ENCODE data around the gene RERE. TPM values are rescaled to one million over a fixed set of nuclear protein-coding genes. Genes with fewer than 3 reads are reported as not detected.

The RERE gene
- total RNA-seq, 1 experiment from 2014 or later, result 40.6 TPM

DNA sequence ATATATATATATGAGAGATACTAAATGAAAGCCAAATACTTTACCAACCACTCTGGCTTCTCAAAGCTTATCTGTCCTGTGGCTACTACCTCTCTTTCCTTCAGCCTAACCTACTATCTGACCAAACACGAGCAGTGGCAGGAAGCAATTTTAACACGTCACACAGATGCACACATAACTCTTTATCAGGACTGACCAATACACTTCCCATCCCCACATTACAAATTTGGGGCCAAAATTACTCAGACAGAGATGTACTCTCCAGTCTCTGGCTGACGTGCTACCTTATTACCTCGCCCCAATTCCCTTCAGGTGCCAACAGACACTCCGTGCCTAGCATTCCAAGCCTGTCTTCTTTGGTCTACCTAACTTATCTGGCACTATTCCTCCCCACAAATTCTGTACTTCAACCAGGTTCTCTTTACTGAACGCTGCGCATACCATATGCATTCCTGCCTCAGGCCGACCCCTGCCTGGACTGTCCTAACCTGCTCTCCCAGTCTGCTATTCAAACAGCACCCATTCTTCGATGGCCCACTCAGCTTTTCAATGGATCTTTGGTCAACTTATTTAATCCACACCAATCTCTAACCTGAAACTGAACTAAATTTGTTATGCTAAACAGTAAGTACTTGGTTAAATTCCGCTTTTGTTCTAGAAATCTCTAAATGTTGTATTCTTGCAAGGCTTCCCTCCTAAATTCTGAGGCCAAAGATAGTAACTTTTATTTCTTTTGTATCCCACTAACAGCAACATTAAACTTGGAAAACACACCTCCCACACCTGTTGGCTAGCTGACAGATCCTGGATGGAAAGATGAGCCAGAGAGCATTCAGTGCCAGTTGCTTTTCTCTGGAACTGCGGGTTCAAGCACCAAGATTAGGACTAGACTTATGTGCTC lies 27.9 kb downstream of the RERE start:
- ATAC-seq (no peak), DNase-seq (ENCODE audit: low read depth, low spot score) (no peak)
- H3K27ac ChIP-seq (ENCODE audit: low read depth, low read length), result no peak overlapping the region
- intact Hi-C loops (cut with micrococcal nuclease), result no loop called here
- no peak overlapping the region for H2AFZ ChIP-seq (ENCODE audit: low read depth, low read length, poor library complexity, severe bottlenecking)
- no peak for TF ChIP-seq SP1 (IDR thresholded peaks at IDR 0.05; ENCODE audit: low read depth)
- no peak for TF ChIP-seq YY1 (IDR thresholded peaks at IDR 0.05; ENCODE audit: extremely low read depth, insufficient replicate concordance, low read depth, low read length)
- H3K9me3 ChIP-seq (ENCODE audit: control insufficient read depth in 1 of 2, insufficient read depth in 1 of 2, low read depth in 1 of 2, low read length in 2 of 2), result no peaks in the 10 kb centered on the region
- RAD21 ChIA-PET (ENCODE audit: low non-redundant PET in 1 of 2, low total read pairs in 2 of 2, uncharacterized antibody in 2 of 2, unreplicated experiment in 2 of 2), result no interaction called here
- H3K9me2 ChIP-seq (ENCODE audit: insufficient read depth), result no peaks in the 10 kb centered on the region
- POLR2A ChIA-PET, result no interaction called here
- peaks cover 3 to 5% of the 10 kb centered on the region in 2 experiments; a peak in 2 of 4 replicates for H3K4me1 ChIP-seq (ENCODE audit: control insufficient read depth in 1 of 2, insufficient read depth in 2 of 2, low read length in 2 of 2)
- no peak overlapping the region for H3K9ac ChIP-seq (ENCODE audit: low read length)
- no TSS peak for BruUV-seq (replicated peaks)
- no peaks in the 10 kb centered on the region for H4K20me1 ChIP-seq (ENCODE audit: insufficient read depth)
- no peak overlapping the region for H3K4me2 ChIP-seq (ENCODE audit: low read length)
- no peak overlapping the region for H3K4me3 ChIP-seq (replicated peaks in 1 of 2; ENCODE audit: low read depth in 1 of 2, low read length in 2 of 2)
- no peaks in the 10 kb centered on the region for H3K27me3 ChIP-seq (ENCODE audit: insufficient read depth, low read length)
- CTCF ChIA-PET, result no interaction called here
- H3K79me2 ChIP-seq (ENCODE audit: insufficient read depth, low read length), result peaks cover 5% of the 10 kb centered on the region; the same call in 1 of the 2 replicates
- H3K36me3 ChIP-seq (ENCODE audit: control insufficient read depth in 1 of 2, insufficient read depth in 2 of 2, low read length in 2 of 2), result 0 out of 4 replicates have a peak, but pooled peaks cover 0 to 3% of the 10 kb centered on the region in 2 experiments

DNA sequence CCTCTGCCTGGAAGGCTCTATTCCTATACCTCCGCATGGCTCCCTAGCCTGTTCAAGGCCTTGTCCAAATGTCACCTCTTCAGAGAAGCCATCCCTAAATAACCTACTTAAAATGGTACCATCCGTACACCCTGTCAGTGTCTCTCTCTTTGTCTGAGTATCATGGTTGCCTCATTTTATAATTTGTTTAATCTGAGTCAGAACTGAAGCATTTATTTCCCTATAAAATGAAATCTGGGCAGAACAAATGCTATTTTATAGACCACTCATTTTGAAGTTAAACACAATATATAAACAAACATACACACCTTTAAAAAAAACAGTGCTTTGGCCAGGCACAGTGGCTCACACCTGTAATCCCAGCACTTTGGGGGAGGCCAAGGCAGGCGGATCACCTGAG lies 30.2 kb downstream of the RERE start:
- no peak for DNase-seq (ENCODE audit: low read depth, low spot score)
- peaks cover 3 to 5% of the 10 kb centered on the region in 2 experiments; a peak in 2 of 4 replicates for H3K4me1 ChIP-seq (ENCODE audit: control insufficient read depth in 1 of 2, insufficient read depth in 2 of 2, low read length in 2 of 2)
- no peaks in the 10 kb centered on the region for H4K20me1 ChIP-seq (ENCODE audit: insufficient read depth)
- no peaks in the 10 kb centered on the region for H3K9me3 ChIP-seq (ENCODE audit: control insufficient read depth in 1 of 2, insufficient read depth in 1 of 2, low read depth in 1 of 2, low read length in 2 of 2)
- H3K27ac ChIP-seq (ENCODE audit: low read depth, low read length), result no peak overlapping the region
- 0 out of 4 replicates have a peak, but pooled peaks cover 0 to 3% of the 10 kb centered on the region in 2 experiments for H3K36me3 ChIP-seq (ENCODE audit: control insufficient read depth in 1 of 2, insufficient read depth in 2 of 2, low read length in 2 of 2)
- BruUV-seq (replicated peaks), result no TSS peak
- ChIA-PET CTCF (no interaction called here), RAD21 (ENCODE audit: low non-redundant PET in 1 of 2, low total read pairs in 2 of 2, uncharacterized antibody in 2 of 2, unreplicated experiment in 2 of 2) (no interaction called here), POLR2A (no interaction called here)
- intact Hi-C loops (cut with micrococcal nuclease), result no loop called here
- ATAC-seq, result no peak
- H3K79me2 ChIP-seq (ENCODE audit: insufficient read depth, low read length), result peaks cover 6% of the 10 kb centered on the region; the same call in 1 of the 2 replicates
- H3K9me2 ChIP-seq (ENCODE audit: insufficient read depth), result no peaks in the 10 kb centered on the region
- no peak overlapping the region for H3K4me3 ChIP-seq (replicated peaks in 1 of 2; ENCODE audit: low read depth in 1 of 2, low read length in 2 of 2)
- no peak overlapping the region for H2AFZ ChIP-seq (ENCODE audit: low read depth, low read length, poor library complexity, severe bottlenecking)
- H3K27me3 ChIP-seq (ENCODE audit: insufficient read depth, low read length), result no peaks in the 10 kb centered on the region
- H3K9ac ChIP-seq (ENCODE audit: low read length), result no peak overlapping the region
- H3K4me2 ChIP-seq (ENCODE audit: low read length), result no peak overlapping the region
- no peak for TF ChIP-seq POLR2AphosphoS5 (IDR thresholded peaks at IDR 0.05; ENCODE audit: low read depth, low read length)
- TF ChIP-seq ELF1 (IDR thresholded peaks at IDR 0.05; ENCODE audit: borderline replicate concordance, low read depth), result no peak
- TF ChIP-seq REST (IDR thresholded peaks at IDR 0.05; ENCODE audit: low read depth), result no peak
- no peak for TF ChIP-seq SRF (IDR thresholded peaks at IDR 0.05; ENCODE audit: low read depth)
- TF ChIP-seq EGR1 (IDR thresholded peaks at IDR 0.05; ENCODE audit: low read depth), result no peak
- no peak for TF ChIP-seq SIN3A (IDR thresholded peaks at IDR 0.05; ENCODE audit: low read depth)
- TF ChIP-seq ZNF274 (IDR thresholded peaks at IDR 0.05; ENCODE audit: low read depth, low read length), result no peak
- TF ChIP-seq ZFX (IDR thresholded peaks at IDR 0.05), result no peak
- no peak for TF ChIP-seq POLR2A (IDR thresholded peaks at IDR 0.05; ENCODE audit: borderline replicate concordance, extremely low read depth, insufficient read depth, insufficient read length)
- no peak for TF ChIP-seq CBX3 (IDR thresholded peaks at IDR 0.05; ENCODE audit: low read depth)
- no peak for TF ChIP-seq FOSL1 (IDR thresholded peaks at IDR 0.05; ENCODE audit: low read depth)
- TF ChIP-seq ATF3 (IDR thresholded peaks at IDR 0.05), result no peak
